Panc1 (cell line): ENCODE results near the gene ADGRE3. TPM values are rescaled to one million over a fixed set of nuclear protein-coding genes. Genes with fewer than 3 reads are reported as not detected.

ENCODE experiments used
- ATAC-seq: fragments of 200-7000 bp; cut with Tn5 transposase; 2 replicates; pipeline ENCODE4 v1.9.1; 2020; ENCODE audit warnings: mild to moderate bottlenecking, moderate library complexity
- BruUV-seq: library from RNA; stranded (reverse); fragments of 400-500 nt; replicated peaks from 2 replicates; lab custom pipeline; 2021; lab: Mats Ljungman, UMichigan
- CTCF ChIA-PET: fragments of 300-600 bp; sonication (Branson Sonifier 250); formaldehyde crosslinking; loops from one replicate; lab custom pipeline; 2022; ENCODE audit warnings: antibody characterized with exemption; lab: Charles Lee
- POLR2A ChIA-PET: fragments of 300-600 bp; sonication (Branson Sonifier 250); formaldehyde crosslinking; loops from one replicate; lab custom pipeline; 2022; ENCODE audit warnings: antibody characterized with exemption; lab: Charles Lee
- DNase-seq: peaks from one replicate; pipeline ENCODE4 v3.0.0-alpha.2; 2010; ENCODE audit warnings: low read depth, low spot score
- H3K27ac ChIP-seq: 2 replicates; pipeline ENCODE4 v1.5.1; 2011; ENCODE audit warnings: mild to moderate bottlenecking, low read length, inconsistent platforms
- H3K27me3 ChIP-seq: fragments of 200-500 bp; sonication (Bioruptor generic); 2 replicates; pipeline ENCODE4 v1.6.0; 2014; ENCODE audit warnings: low read length, inconsistent platforms; ENCODE audit not compliant: control insufficient read depth, insufficient read depth
- H3K36me3 ChIP-seq: fragments of 200-500 bp; sonication (Bioruptor generic); 2 replicates; pipeline ENCODE4 v1.5.1; 2014; ENCODE audit warnings: inconsistent platforms, mild to moderate bottlenecking, low read length, moderate library complexity; ENCODE audit not compliant: control insufficient read depth, insufficient read depth
- H3K4me1 ChIP-seq: 2 replicates; pipeline ENCODE4 v1.5.1; 2011; ENCODE audit warnings: inconsistent platforms, mild to moderate bottlenecking, low read length, moderate library complexity; ENCODE audit not compliant: control insufficient read depth, insufficient read depth
- H3K4me3 ChIP-seq, 2 experiments: 2 replicates each; pipeline ENCODE4 v1.5.1; 2011 to 2012; ENCODE audit warnings: low read depth in 2 of 2, low read length in 2 of 2, mild to moderate bottlenecking in 2 of 2, inconsistent platforms in 1 of 2, moderate library complexity in 1 of 2
- H3K9me3 ChIP-seq: fragments of 200-500 bp; sonication (Bioruptor generic); 2 replicates; pipeline ENCODE4 v1.5.1; 2014; ENCODE audit warnings: low read depth, mild to moderate bottlenecking, inconsistent platforms, low read length, moderate library complexity; ENCODE audit not compliant: control insufficient read depth, insufficient read depth
- POLR2AphosphoS5 ChIP-seq: IDR thresholded peaks from 2 replicates; pipeline ENCODE4 v1.6.1; 2012; ENCODE audit warnings: mild to moderate bottlenecking, low read depth, low read length, moderate library complexity
- SIN3A ChIP-seq: IDR thresholded peaks from 2 replicates; pipeline ENCODE4 v1.6.1; 2012; ENCODE audit warnings: low read depth, mild to moderate bottlenecking, low read length, moderate library complexity, borderline replicate concordance; ENCODE audit not compliant: insufficient read depth
- TCF7L2 ChIP-seq: IDR thresholded peaks from 2 replicates; pipeline ENCODE4 v1.6.1; 2011; ENCODE audit warnings: mild to moderate bottlenecking, low read depth, low read length, inconsistent platforms
- in situ Hi-C: cut with HindIII; loops from 2 replicates; pipeline ENCODE4 v1.10.0; 2016; ENCODE audit warnings: low sequenced_read_pairs, low pct_unique_long_range_greater_than_20kb
- intact Hi-C: fragments of 100-400 bp; cut with micrococcal nuclease; formaldehyde crosslinking; loops from one replicate; pipeline ENCODE4 v1.10.0; 2022; ENCODE audit not compliant: unreplicated experiment
- total RNA-seq: library from RNA; stranded (reverse); gene quantifications from one replicate; pipeline ENCODE4 v1.2.1, GENCODE V29; 2021; ENCODE audit not compliant: unreplicated experiment
- TF ChIP-seq, protein P1 (sequence below): fragments of 450-650 bp; IDR thresholded peaks from 2 replicates; pipeline ENCODE4 v1.5.1; 2017; ENCODE audit warnings: mild to moderate bottlenecking
- TF ChIP-seq, protein P2 (sequence below), 2 experiments: IDR thresholded peaks; 2 replicates each; pipeline ENCODE4 v1.6.1; 2011 to 2012; ENCODE audit warnings: low read depth in 2 of 2, control low read depth in 1 of 2, low read length in 1 of 2, mild to moderate bottlenecking in 1 of 2, moderate library complexity in 1 of 2; ENCODE audit not compliant: insufficient read depth in 1 of 2

The ADGRE3 gene
- total RNA-seq, 1 experiment from 2014 or later, result not detected

DNA sequence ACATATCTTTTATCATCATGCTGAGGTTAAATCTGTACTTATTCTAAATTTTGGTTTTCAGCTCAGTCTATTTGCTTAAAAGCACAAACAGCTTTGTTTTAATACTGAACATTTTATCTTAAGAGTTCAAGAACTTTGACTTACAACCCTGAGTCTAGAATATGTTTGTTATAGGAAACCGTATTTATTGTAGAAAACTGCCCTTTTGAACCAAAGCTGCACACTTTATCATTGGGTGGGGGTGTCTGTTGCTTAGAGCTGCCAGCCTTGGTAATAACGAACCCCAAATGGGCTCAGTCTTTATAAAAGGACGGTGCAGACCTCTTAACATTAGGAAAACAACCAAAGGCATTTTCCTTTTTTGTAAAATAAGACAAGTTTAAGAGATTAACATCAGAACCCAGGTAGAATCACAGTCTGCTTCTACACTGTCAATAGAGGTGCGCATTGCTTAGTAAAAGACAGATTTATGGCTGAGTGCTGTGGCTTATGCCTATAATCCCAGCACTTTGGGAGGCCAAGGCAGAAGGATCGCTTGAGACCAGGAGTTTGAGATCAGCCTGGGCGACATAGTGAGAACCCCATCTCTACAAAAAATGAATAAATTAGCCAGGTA lies 14.7 kb downstream of the ADGRE3 start:
- no TSS peak for BruUV-seq
- ATAC-seq, result no peak

GRCh38 chr19:14655726-14656125 lies 18.9 kb downstream of the ADGRE3 start:
- H3K4me1 ChIP-seq, result no peaks in the 10 kb centered on the region
- no peak overlapping the region for H3K27ac ChIP-seq
- no peaks in the 10 kb centered on the region for H3K36me3 ChIP-seq
- BruUV-seq, result no TSS peak
- in situ Hi-C loops (no loop called here), intact Hi-C loops (no loop called here)
- TF ChIP-seq POLR2AphosphoS5 (no peak), SIN3A (no peak), TCF7L2 (no peak)
- TF ChIP-seq, protein P1, sequence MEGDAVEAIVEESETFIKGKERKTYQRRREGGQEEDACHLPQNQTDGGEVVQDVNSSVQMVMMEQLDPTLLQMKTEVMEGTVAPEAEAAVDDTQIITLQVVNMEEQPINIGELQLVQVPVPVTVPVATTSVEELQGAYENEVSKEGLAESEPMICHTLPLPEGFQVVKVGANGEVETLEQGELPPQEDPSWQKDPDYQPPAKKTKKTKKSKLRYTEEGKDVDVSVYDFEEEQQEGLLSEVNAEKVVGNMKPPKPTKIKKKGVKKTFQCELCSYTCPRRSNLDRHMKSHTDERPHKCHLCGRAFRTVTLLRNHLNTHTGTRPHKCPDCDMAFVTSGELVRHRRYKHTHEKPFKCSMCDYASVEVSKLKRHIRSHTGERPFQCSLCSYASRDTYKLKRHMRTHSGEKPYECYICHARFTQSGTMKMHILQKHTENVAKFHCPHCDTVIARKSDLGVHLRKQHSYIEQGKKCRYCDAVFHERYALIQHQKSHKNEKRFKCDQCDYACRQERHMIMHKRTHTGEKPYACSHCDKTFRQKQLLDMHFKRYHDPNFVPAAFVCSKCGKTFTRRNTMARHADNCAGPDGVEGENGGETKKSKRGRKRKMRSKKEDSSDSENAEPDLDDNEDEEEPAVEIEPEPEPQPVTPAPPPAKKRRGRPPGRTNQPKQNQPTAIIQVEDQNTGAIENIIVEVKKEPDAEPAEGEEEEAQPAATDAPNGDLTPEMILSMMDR, result no peak
- TF ChIP-seq, protein P2, sequence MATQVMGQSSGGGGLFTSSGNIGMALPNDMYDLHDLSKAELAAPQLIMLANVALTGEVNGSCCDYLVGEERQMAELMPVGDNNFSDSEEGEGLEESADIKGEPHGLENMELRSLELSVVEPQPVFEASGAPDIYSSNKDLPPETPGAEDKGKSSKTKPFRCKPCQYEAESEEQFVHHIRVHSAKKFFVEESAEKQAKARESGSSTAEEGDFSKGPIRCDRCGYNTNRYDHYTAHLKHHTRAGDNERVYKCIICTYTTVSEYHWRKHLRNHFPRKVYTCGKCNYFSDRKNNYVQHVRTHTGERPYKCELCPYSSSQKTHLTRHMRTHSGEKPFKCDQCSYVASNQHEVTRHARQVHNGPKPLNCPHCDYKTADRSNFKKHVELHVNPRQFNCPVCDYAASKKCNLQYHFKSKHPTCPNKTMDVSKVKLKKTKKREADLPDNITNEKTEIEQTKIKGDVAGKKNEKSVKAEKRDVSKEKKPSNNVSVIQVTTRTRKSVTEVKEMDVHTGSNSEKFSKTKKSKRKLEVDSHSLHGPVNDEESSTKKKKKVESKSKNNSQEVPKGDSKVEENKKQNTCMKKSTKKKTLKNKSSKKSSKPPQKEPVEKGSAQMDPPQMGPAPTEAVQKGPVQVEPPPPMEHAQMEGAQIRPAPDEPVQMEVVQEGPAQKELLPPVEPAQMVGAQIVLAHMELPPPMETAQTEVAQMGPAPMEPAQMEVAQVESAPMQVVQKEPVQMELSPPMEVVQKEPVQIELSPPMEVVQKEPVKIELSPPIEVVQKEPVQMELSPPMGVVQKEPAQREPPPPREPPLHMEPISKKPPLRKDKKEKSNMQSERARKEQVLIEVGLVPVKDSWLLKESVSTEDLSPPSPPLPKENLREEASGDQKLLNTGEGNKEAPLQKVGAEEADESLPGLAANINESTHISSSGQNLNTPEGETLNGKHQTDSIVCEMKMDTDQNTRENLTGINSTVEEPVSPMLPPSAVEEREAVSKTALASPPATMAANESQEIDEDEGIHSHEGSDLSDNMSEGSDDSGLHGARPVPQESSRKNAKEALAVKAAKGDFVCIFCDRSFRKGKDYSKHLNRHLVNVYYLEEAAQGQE (IDR thresholded peaks at IDR 0.05; ENCODE audit: insufficient read depth in 1 of 2, low read depth in 2 of 2, low read length in 1 of 2), result no peak
- no peaks in the 10 kb centered on the region for H3K9me3 ChIP-seq
- ChIA-PET POLR2A (no interaction called here), CTCF (no interaction called here)
- DNase-seq (no peak), ATAC-seq (no peak)
- no peak overlapping the region for H3K4me3 ChIP-seq
- no peaks in the 10 kb centered on the region for H3K27me3 ChIP-seq

More for the DNA sequence above, 14.7 kb downstream of the ADGRE3 start:
- H3K27me3 ChIP-seq, result no peaks in the 10 kb centered on the region
- H3K36me3 ChIP-seq, result no peaks in the 10 kb centered on the region
- H3K9me3 ChIP-seq, result no peaks in the 10 kb centered on the region
- in situ Hi-C loops (no loop called here), intact Hi-C loops (no loop called here)
- ChIA-PET POLR2A (interaction anchor here (0.7 kb wide), 1 partner anchor 344 kb away, joined by 18 read pairs; no protein-coding TSS in a partner anchor), CTCF (no interaction called here)
- H3K27ac ChIP-seq, result no peak overlapping the region
- H3K4me3 ChIP-seq, result no peak overlapping the region
- H3K4me1 ChIP-seq, result no peaks in the 10 kb centered on the region
- DNase-seq, result no peak
- TF ChIP-seq, protein P2 (IDR thresholded peaks at IDR 0.05; ENCODE audit: insufficient read depth in 1 of 2, low read depth in 2 of 2, low read length in 1 of 2), result no peak
- TF ChIP-seq TCF7L2 (no peak), SIN3A (no peak), POLR2AphosphoS5 (no peak)
- TF ChIP-seq, protein P1, result no peak
